Gastrocnemius medialis (tissue), 4 donors: Measurements from ENCODE around the gene CPLX3. TPM values are rescaled to one million over a fixed set of nuclear protein-coding genes. Genes with fewer than 3 reads are reported as not detected.
A peak's percentile ranks its signal among the peaks of the same experiment; 100 is the strongest.

ENCODE experiments used
- ATAC-seq, 2 donors: fragments of 150-250 bp; one replicate each; pipeline ENCODE4 v1.9.1; 2016
- DNase-seq, 2 donors: peaks; one replicate each; pipeline ENCODE4 v3.0.0-alpha.2; 2019
- H3K27ac ChIP-seq, 4 donors: fragments of 200-600 bp; sonication (generic); 1 replicate in 1 of 4; 2 replicates in 3 of 4; pipeline ENCODE4 v1.5.1; 2016 to 2018; ENCODE audit warnings: mild to moderate bottlenecking in 2 of 4, moderate library complexity in 1 of 4
- H3K27me3 ChIP-seq, 3 donors: fragments of 200-600 bp; sonication (generic) in 2 of 3; 1 replicate in 1 of 3; 2 replicates in 2 of 3; pipeline versions ENCODE4 v1.5.1 to v1.6.0; 2016 to 2019; ENCODE audit warnings: mild to moderate bottlenecking in 1 of 3, moderate library complexity in 1 of 3
- H3K36me3 ChIP-seq, 2 donors: fragments of 200-600 bp; sonication (generic) in 1 of 2; one replicate each; pipeline ENCODE4 v1.5.1; 2017 to 2018
- H3K4me1 ChIP-seq, 2 donors: fragments of 200-600 bp; sonication (generic) in 1 of 2; one replicate each; pipeline ENCODE4 v1.5.1; 2016 to 2017; ENCODE audit warnings: mild to moderate bottlenecking in 2 of 2
- H3K4me3 ChIP-seq, 4 donors: fragments of 200-600 bp; sonication (generic) in 3 of 4; 1 replicate in 1 of 4; 2 replicates in 3 of 4; pipeline ENCODE4 v1.5.1; 2016 to 2019; ENCODE audit warnings: mild to moderate bottlenecking in 2 of 4
- H3K9me3 ChIP-seq, 3 donors: fragments of 200-600 bp; sonication (generic) in 2 of 3; 1 replicate in 1 of 3; 2 replicates in 2 of 3; pipeline ENCODE4 v1.5.1; 2016 to 2019
- CTCF ChIP-seq, 5 experiments: fragments of 450-650 bp in 3 of 5; fragments of 200-600 bp in 2 of 5; sonication (generic) in 2 of 5; IDR thresholded peaks in 4 of 5; conservative IDR thresholded peaks in 1 of 5; 1 replicate in 4 of 5; 2 replicates in 1 of 5; pipeline ENCODE4 v1.5.1; 2016 to 2019; ENCODE audit warnings: antibody characterized with exemption in 5 of 5, mild to moderate bottlenecking in 3 of 5, moderate library complexity in 3 of 5
- POLR2A ChIP-seq, 2 donors: fragments of 450-650 bp; IDR thresholded peaks; one replicate each; pipeline ENCODE4 v1.6.1; 2017; ENCODE audit warnings: antibody characterized with exemption in 2 of 2, mild to moderate bottlenecking in 2 of 2, moderate library complexity in 2 of 2
- in situ Hi-C, 4 donors: fragments of 200-750 bp; cut with MboI; loops; one replicate each; pipeline versions ENCODE4 v1.15.0 to v1.8.0; 2017; ENCODE audit warnings: low sequenced_read_pairs in 4 of 4
- intact Hi-C: fragments of 100-400 bp; cut with DNase I; formaldehyde crosslinking; loops from one replicate; pipeline ENCODE4 v1.15.1; 2023; ENCODE audit warnings: low total_unique reads
- total RNA-seq, 4 donors: library from RNA; depleted of rRNA; stranded (reverse); fragments of >200 nt; gene quantifications; one replicate each; pipeline versions ENCODE4 v1.1.0 to v1.2.3, GENCODE V29; 2016

CPLX3 gene
- total RNA-seq, 4 donors from 2014 or later: not detected

- TF ChIP-seq POLR2A (IDR thresholded peaks at IDR 0.05) (no peak), CTCF (IDR thresholded peaks at IDR 0.05 in 4 of 5, conservative IDR thresholded peaks at IDR 0.05 in 1 of 5) (no peak)
- DNase-seq (no peak), ATAC-seq (peak; percentile 34 to 48)
- peak overlapping the region; percentile 71 to 83 (median 78) for H3K4me3 ChIP-seq
- peaks cover 58 to 62% of the 10 kb centered on the region in 2 donors for H3K4me1 ChIP-seq
- in situ Hi-C loops (loop anchor here in 1 of 4 donors (5.0 kb wide), 1 partner anchor 165 kb away; no protein-coding TSS in a partner anchor), intact Hi-C loops (loop anchor here (1.0 to 10.0 kb wide), 4 partner anchors 18 to 238 kb away; partner anchors contain the start of genes ARID3B, COX5A and ULK3)
- H3K36me3 ChIP-seq: no peaks in the 10 kb centered on the region
- no peaks in the 10 kb centered on the region for H3K27me3 ChIP-seq
- H3K27ac ChIP-seq: peak overlapping the region; percentile 70 to 84 (median 80)
- H3K9me3 ChIP-seq: no peaks in the 10 kb centered on the region
Measured at GRCh38 chr15:74782259-74783071, 44.0 kb upstream of the CPLX3 start.

GRCh38 chr15:74783072-74783807 lies 43.2 kb upstream of the CPLX3 start:
- intact Hi-C loops: loop anchor here (5.0 to 10.0 kb wide), 3 partner anchors 59 to 238 kb away; partner anchors contain the start of genes ARID3B, COX5A and ULK3
- DNase-seq (no peak), ATAC-seq (no peak)
- TF ChIP-seq POLR2A (IDR thresholded peaks at IDR 0.05) (no peak), CTCF (IDR thresholded peaks at IDR 0.05 in 4 of 5, conservative IDR thresholded peaks at IDR 0.05 in 1 of 5) (no peak)
- H3K9me3 ChIP-seq: no peaks in the 10 kb centered on the region
- peak overlapping the region; percentile 70 to 84 (median 80) for H3K27ac ChIP-seq
- no peaks in the 10 kb centered on the region for H3K27me3 ChIP-seq
- peaks cover 61 to 70% of the 10 kb centered on the region in 2 donors for H3K4me1 ChIP-seq
- H3K4me3 ChIP-seq: peak overlapping the region; percentile 71 to 83 (median 78)
- no peaks in the 10 kb centered on the region for H3K36me3 ChIP-seq
- in situ Hi-C loops: loop anchor here in 1 of 4 donors (5.0 kb wide), 1 partner anchor 164 kb away; no protein-coding TSS in a partner anchor

- ATAC-seq (no peak), DNase-seq (no peak)
- TF ChIP-seq CTCF (IDR thresholded peaks at IDR 0.05 in 4 of 5, conservative IDR thresholded peaks at IDR 0.05 in 1 of 5) (no peak), POLR2A (IDR thresholded peaks at IDR 0.05) (no peak)
- Histone ChIP-seq H3K27me3 (no peaks in the 10 kb centered on the region), H3K36me3 (no peaks in the 10 kb centered on the region), H3K4me3 (peak overlapping the region; percentile 71 to 83 (median 78)), H3K9me3 (no peaks in the 10 kb centered on the region), H3K4me1 (peaks cover 66 to 75% of the 10 kb centered on the region in 2 donors), H3K27ac (peak overlapping the region; percentile 70 to 84 (median 80))
- in situ Hi-C loops (loop anchor here in 1 of 4 donors (5.0 kb wide), 1 partner anchor 164 kb away; no protein-coding TSS in a partner anchor), intact Hi-C loops (loop anchor here (5.0 to 10.0 kb wide), 3 partner anchors 59 to 239 kb away; partner anchors contain the start of genes ARID3B, COX5A and ULK3)
Measured at GRCh38 chr15:74783808-74784175, 42.6 kb upstream of the CPLX3 start.

GRCh38 chr15:74784426-74785193 lies 41.8 kb upstream of the CPLX3 start:
- Histone ChIP-seq H3K27ac (peak overlapping the region; percentile 70 to 84 (median 80)), H3K36me3 (no peaks in the 10 kb centered on the region), H3K27me3 (no peaks in the 10 kb centered on the region), H3K4me3 (no peak overlapping the region), H3K9me3 (no peaks in the 10 kb centered on the region), H3K4me1 (peaks cover 74 to 84% of the 10 kb centered on the region in 2 donors)
- ATAC-seq (no peak), DNase-seq (no peak)
- in situ Hi-C loops: loop anchor here in 1 of 4 donors (5.0 kb wide), 1 partner anchor 163 kb away; no protein-coding TSS in a partner anchor
- intact Hi-C loops: loop anchor here (5.0 to 10.0 kb wide), 3 partner anchors 58 to 240 kb away; partner anchors contain the start of genes ARID3B, COX5A and ULK3
- TF ChIP-seq POLR2A (IDR thresholded peaks at IDR 0.05): no peak
- no peak for TF ChIP-seq CTCF (IDR thresholded peaks at IDR 0.05 in 4 of 5, conservative IDR thresholded peaks at IDR 0.05 in 1 of 5)
